NCI-H1105 (cell line): Measurements from ENCODE around the gene CTNNA2.

ENCODE experiments used
- DNase-seq: peaks from one replicate; lab custom pipeline; 2025; lab: John Stamatoyannopoulos, UW

CTNNA2 gene

GRCh38 chr2:80330527-80331450 lies 817.9 kb downstream of the CTNNA2 start:
- no peak for DNase-seq

GRCh38 chr2:80333886-80334285 lies 821.0 kb downstream of the CTNNA2 start:
- no peak for DNase-seq

- no peak for DNase-seq
These were observed 822.6 kb downstream of the CTNNA2 start for GRCh38 chr2:80335411-80335810.

GRCh38 chr2:80338794-80339193 lies 825.9 kb downstream of the CTNNA2 start:
- no peak for DNase-seq

GRCh38 chr2:80340022-80340421 lies 827.2 kb downstream of the CTNNA2 start:
- DNase-seq = no peak

GRCh38 chr2:80348078-80348477 lies 835.2 kb downstream of the CTNNA2 start:
- DNase-seq = no peak

- no peak for DNase-seq
These were observed 836.1 kb downstream of the CTNNA2 start for GRCh38 chr2:80348953-80349352.

- no peak for DNase-seq
These were observed 838.4 kb downstream of the CTNNA2 start for GRCh38 chr2:80351231-80351630.

GRCh38 chr2:80354858-80355257 lies 842.0 kb downstream of the CTNNA2 start:
- no peak for DNase-seq

GRCh38 chr2:80361904-80362303 lies 849.1 kb downstream of the CTNNA2 start:
- no peak for DNase-seq

GRCh38 chr2:80363330-80363729 lies 850.5 kb downstream of the CTNNA2 start:
- DNase-seq = no peak

GRCh38 chr2:80363791-80364349 lies 851.0 kb downstream of the CTNNA2 start:
- DNase-seq = no peak

- DNase-seq = no peak
These were observed 851.8 kb downstream of the CTNNA2 start for GRCh38 chr2:80364524-80365212.

- DNase-seq = no peak
These were observed 852.9 kb downstream of the CTNNA2 start for GRCh38 chr2:80365762-80366161.

- no peak for DNase-seq
These were observed 857.6 kb downstream of the CTNNA2 start for GRCh38 chr2:80370375-80371009.

GRCh38 chr2:80374105-80374504 lies 861.3 kb downstream of the CTNNA2 start:
- DNase-seq = no peak

- no peak for DNase-seq
These were observed 864.2 kb downstream of the CTNNA2 start for GRCh38 chr2:80377071-80377470.

GRCh38 chr2:80380736-80381135 lies 867.9 kb downstream of the CTNNA2 start:
- no peak for DNase-seq

- no peak for DNase-seq
These were observed 868.8 kb downstream of the CTNNA2 start for GRCh38 chr2:80381666-80382065.

- no peak for DNase-seq
These were observed 879.6 kb downstream of the CTNNA2 start for GRCh38 chr2:80392441-80392840.

GRCh38 chr2:80393991-80394390 lies 881.1 kb downstream of the CTNNA2 start:
- no peak for DNase-seq

- DNase-seq = no peak
These were observed 882.4 kb downstream of the CTNNA2 start for GRCh38 chr2:80395251-80395650.
